Ovary (tissue), 9 donors: ENCODE measurements around the gene PRKD1. TPM values are rescaled to one million over a fixed set of nuclear protein-coding genes. Genes with fewer than 3 reads are reported as not detected.

ENCODE experiments used
- DNase-seq, 5 donors: peaks; one replicate each; pipeline ENCODE4 v3.0.0-alpha.2; 2019 to 2020
- H3K27ac ChIP-seq, 2 donors: fragments of 200-600 bp; one replicate each; pipeline versions ENCODE4 v1.5.1 to v1.8.0; 2019 to 2022
- H3K27me3 ChIP-seq: fragments of 200-600 bp; one replicate; pipeline ENCODE4 v1.8.0; 2022
- H3K36me3 ChIP-seq: fragments of 200-600 bp; sonication (generic); one replicate; pipeline ENCODE4 v1.5.1; 2019
- H3K4me1 ChIP-seq: one replicate; pipeline ENCODE4 v1.8.1; 2013; ENCODE audit warnings: mild to moderate bottlenecking, moderate library complexity; ENCODE audit not compliant: insufficient read depth
- H3K4me3 ChIP-seq: fragments of 200-600 bp; sonication (generic); one replicate; pipeline ENCODE4 v1.5.1; 2017
- H3K9me3 ChIP-seq, 2 donors: fragments of 200-600 bp in 1 of 2; sonication (generic) in 1 of 2; one replicate each; pipeline versions ENCODE4 v1.5.1 to v1.8.1; 2013 to 2019; ENCODE audit warnings: mild to moderate bottlenecking in 1 of 2, moderate library complexity in 1 of 2
- EP300 ChIP-seq: sonication (generic); formaldehyde crosslinking; IDR thresholded peaks from one replicate; pipeline ENCODE4 v1.6.1; 2017; ENCODE audit warnings: antibody characterized with exemption
- POLR2A ChIP-seq: fragments of 450-650 bp; IDR thresholded peaks from one replicate; pipeline ENCODE4 v1.6.1; 2017; ENCODE audit warnings: antibody characterized with exemption, mild to moderate bottlenecking, moderate library complexity
- WGBS, 3 donors: extraction: QIAGEN DNeasy Blood & Tissue Kit in 1 of 3; methylation state at CpG; one replicate each; pipeline versions ENCODE4 v1.1.5 to v1.1.7; 2013 to 2017; 5-methylcytosine and 5-hydroxymethylcytosine counted together
- intact Hi-C, 4 donors: fragments of 100-400 bp; cut with DNase I; formaldehyde crosslinking; loops; one replicate each; pipeline versions ENCODE4 v1.11.0 to v1.15.1; 2022 to 2023
- polyA plus RNA-seq, 2 donors: library from polyadenylated mRNA; stranded (reverse); fragments of 200-250 nt in 1 of 2; fragments of 350-450 nt in 1 of 2; fragmentation: Illumina TruSeq in 1 of 2; extraction: RNeasy Lipid Tissue Mini Kit (QIAGEN cat#74804) in 1 of 2; gene quantifications; one replicate each; pipeline ENCODE4 v1.2.3, GENCODE V29; 2013 to 2014
- total RNA-seq, 7 donors: library from RNA; depleted of rRNA in 2 of 7; stranded (reverse); fragments of >200 nt in 2 of 7; fragmentation: NEBNext Ultra II Directional in 3 of 7; extraction: Animal tissue kit (Norgen Biotek cat#: 25700) in 3 of 7; gene quantifications; one replicate each; pipeline versions ENCODE4 v1.1.0 to v1.2.4, GENCODE V29; 2016 to 2023
- TF ChIP-seq, protein P1 (sequence below), 3 donors: fragments of 450-650 bp in 2 of 3; fragments of 200-600 bp in 1 of 3; IDR thresholded peaks; one replicate each; pipeline versions ENCODE4 v1.5.1 to v1.8.0; 2016 to 2022; ENCODE audit warnings: antibody characterized with exemption in 3 of 3, mild to moderate bottlenecking in 1 of 3
- donor health status: DM: no; HTN: no; CAD: no; lungs with moderate emphysema.
- donor health status: DM: no; HTN: no; CAD: no.
- donor health status: Bipolar disorder and iron deficiency.
- donor health status: DM: yes; HTN: yes; CAD: no.
- donor health status: DM: no; HTN: no; CAD: no.
- donor health status: DM: yes; HTN: yes; CAD: no.

The PRKD1 gene
- total and polyA plus RNA-seq, 9 donors: 7.7 to 39.9 (median 21.6) TPM

DNA sequence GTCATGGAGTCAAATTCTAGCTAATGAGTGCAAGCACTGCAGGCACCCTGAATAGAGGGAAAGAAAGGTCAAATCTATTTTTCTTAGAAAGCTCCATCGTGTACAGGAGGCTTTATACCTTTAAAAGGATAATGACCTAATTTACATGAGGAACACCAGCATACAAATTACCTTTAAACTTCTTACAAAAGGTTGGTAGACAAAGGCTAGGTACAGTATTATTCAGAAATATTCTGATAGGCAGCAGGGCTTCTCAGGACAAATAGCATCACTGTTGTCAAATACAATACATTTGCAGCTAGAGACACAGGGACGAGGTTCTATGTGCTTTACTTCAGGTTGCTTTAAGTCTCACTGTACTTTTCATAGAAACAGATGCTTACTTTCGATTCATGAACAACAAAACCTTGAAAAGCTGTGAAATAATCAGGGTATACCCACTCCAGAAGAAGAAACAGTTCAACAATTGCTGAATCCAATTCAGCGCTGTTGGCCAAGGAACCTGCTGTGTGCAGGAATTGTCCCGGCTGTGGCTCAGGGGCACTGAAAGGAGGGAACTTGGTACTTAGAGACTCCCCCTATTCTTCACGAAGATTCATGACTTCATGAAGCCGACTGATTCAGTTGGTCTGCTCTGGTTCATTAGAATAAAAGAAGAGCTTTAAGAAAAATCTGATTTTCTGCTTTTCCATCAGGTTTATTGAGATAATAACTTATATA is 252.9 kb downstream of the PRKD1 start:
- Histone ChIP-seq H3K4me1 (no peaks in the 10 kb centered on the region), H3K9me3 (no peaks in the 10 kb centered on the region), H3K36me3 (no peaks in the 10 kb centered on the region), H3K27me3 (no peaks in the 10 kb centered on the region), H3K4me3 (no peak overlapping the region), H3K27ac (no peak overlapping the region)
- no peak for TF ChIP-seq POLR2A
- TF ChIP-seq EP300: no peak
- TF ChIP-seq, protein P1, sequence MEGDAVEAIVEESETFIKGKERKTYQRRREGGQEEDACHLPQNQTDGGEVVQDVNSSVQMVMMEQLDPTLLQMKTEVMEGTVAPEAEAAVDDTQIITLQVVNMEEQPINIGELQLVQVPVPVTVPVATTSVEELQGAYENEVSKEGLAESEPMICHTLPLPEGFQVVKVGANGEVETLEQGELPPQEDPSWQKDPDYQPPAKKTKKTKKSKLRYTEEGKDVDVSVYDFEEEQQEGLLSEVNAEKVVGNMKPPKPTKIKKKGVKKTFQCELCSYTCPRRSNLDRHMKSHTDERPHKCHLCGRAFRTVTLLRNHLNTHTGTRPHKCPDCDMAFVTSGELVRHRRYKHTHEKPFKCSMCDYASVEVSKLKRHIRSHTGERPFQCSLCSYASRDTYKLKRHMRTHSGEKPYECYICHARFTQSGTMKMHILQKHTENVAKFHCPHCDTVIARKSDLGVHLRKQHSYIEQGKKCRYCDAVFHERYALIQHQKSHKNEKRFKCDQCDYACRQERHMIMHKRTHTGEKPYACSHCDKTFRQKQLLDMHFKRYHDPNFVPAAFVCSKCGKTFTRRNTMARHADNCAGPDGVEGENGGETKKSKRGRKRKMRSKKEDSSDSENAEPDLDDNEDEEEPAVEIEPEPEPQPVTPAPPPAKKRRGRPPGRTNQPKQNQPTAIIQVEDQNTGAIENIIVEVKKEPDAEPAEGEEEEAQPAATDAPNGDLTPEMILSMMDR (IDR thresholded peaks at IDR 0.05): no peak
- WGBS, 3 donors: 88 to 93% (median 89%) methylated on average over 7 of the region's 7 CpGs
- no peak for DNase-seq
- intact Hi-C loops: no loop called here

DNA sequence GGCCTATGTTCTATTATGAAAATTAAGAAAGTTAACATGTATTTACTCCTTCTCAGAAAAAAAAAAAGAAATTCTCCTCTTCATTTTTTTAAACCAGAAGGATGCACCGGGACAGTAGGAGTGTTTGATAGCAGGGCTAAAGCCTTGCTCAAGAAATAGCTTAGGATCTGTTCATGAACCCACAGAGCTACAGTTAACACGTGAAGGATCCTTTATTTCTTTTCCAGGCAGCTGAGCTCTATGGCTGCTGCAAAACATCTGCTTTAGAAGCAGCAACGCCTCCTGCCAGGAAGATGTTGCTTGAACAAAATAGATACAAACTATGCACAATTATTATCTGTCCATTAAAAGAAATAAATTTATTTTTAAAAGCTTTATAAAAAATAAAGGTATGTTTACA is 254.8 kb downstream of the PRKD1 start:
- WGBS, 3 donors: 22 to 31% (median 22%) methylated on average over 3 of the region's 3 CpGs
- intact Hi-C loops: no loop called here
- Histone ChIP-seq H3K9me3 (no peaks in the 10 kb centered on the region), H3K4me1 (no peaks in the 10 kb centered on the region), H3K27me3 (no peaks in the 10 kb centered on the region), H3K27ac (no peak overlapping the region), H3K4me3 (no peak overlapping the region), H3K36me3 (no peaks in the 10 kb centered on the region)
- TF ChIP-seq, protein P1 (IDR thresholded peaks at IDR 0.05): no peak
- TF ChIP-seq POLR2A (no peak), EP300 (no peak)
- DNase-seq: no peak

DNA sequence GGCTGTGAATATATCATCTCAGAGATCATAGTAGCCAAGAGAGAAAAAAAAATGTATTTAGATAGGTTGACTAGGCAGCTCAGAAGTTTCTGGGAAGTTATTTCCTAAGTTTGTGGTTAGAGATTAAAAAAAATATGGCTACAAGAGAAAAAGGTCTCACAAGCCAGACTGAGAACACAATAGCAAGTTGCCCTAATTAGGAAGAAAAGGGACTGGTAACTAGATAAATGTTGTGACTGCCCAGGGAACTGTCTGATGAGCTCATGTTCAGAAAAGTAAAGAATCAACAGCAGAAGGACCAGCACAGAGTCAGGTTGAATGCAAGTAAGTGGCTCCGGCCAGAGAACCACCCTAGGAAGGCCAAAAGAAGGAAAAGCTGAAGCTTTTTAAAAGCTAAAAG is 256.6 kb downstream of the PRKD1 start:
- Histone ChIP-seq H3K27ac (no peak overlapping the region), H3K27me3 (no peaks in the 10 kb centered on the region), H3K9me3 (no peaks in the 10 kb centered on the region), H3K4me1 (no peaks in the 10 kb centered on the region), H3K4me3 (no peak overlapping the region), H3K36me3 (no peaks in the 10 kb centered on the region)
- WGBS, 3 donors: 48 to 70% (median 48%) methylated on average over 1 of the region's 1 CpG
- intact Hi-C loops: no loop called here
- TF ChIP-seq POLR2A (no peak), EP300 (no peak)
- TF ChIP-seq, protein P1 (IDR thresholded peaks at IDR 0.05): no peak
- no peak for DNase-seq

DNA sequence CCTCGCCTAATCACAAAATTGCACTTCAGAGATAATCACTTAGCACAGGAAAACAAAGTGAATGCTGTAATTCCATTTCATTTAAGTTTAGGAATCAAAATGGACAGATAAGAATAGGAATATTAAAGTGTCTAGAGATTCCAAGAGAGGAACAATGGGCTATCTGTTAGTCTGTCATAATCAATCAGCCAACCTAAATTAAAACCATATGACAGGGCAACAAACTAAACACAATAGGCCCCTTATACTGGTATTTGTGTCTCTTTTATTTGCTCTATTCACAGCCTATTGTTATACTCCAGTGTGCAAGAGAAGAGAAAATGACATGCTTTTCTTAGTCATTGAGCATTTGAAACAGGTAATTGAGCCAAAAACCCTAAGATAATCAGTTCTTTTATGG is 259.4 kb downstream of the PRKD1 start:
- DNase-seq: no peak
- Histone ChIP-seq H3K9me3 (no peaks in the 10 kb centered on the region), H3K4me1 (no peaks in the 10 kb centered on the region), H3K27me3 (no peaks in the 10 kb centered on the region), H3K36me3 (no peaks in the 10 kb centered on the region), H3K4me3 (no peak overlapping the region), H3K27ac (no peak overlapping the region)
- WGBS, 3 donors: 93 to 98% (median 96%) methylated on average over 1 of the region's 1 CpG
- intact Hi-C loops: loop anchor here in 1 of 4 donors (10.0 kb wide), 1 partner anchor 57 kb away; no protein-coding TSS in a partner anchor
- TF ChIP-seq POLR2A: no peak
- no peak for TF ChIP-seq EP300
- TF ChIP-seq, protein P1 (IDR thresholded peaks at IDR 0.05): no peak
